ENCODE data around the gene CDH2.

GRCh38 chr18:28095631-28096030, 81.3 kb downstream of the CDH2 start:
- no peak for TF ChIP-seq CTCF (conservative IDR thresholded peaks at IDR 0.05; ENCODE audit: low read depth in 2 of 2)
- TF ChIP-seq REST (IDR thresholded peaks at IDR 0.05; ENCODE audit: unreplicated experiment), result no peak
- no peak for TF ChIP-seq EZH2phosphoT487 (IDR thresholded peaks at IDR 0.05; ENCODE audit: unreplicated experiment)
- no peak for TF ChIP-seq CREB1 (CRISPR knock-in tag; IDR thresholded peaks at IDR 0.05; ENCODE audit: low read depth)
- no peak for TF ChIP-seq POLR2AphosphoS5 (IDR thresholded peaks at IDR 0.05; ENCODE audit: low read depth)
- no peak for TF ChIP-seq ZNF114 (CRISPR knock-in tag; IDR thresholded peaks at IDR 0.05)
- TF ChIP-seq STAT1 (IDR thresholded peaks at IDR 0.05; ENCODE audit: unreplicated experiment), result no peak
